GM12878 (cell line): ENCODE measurements around the gene SLC20A1. TPM values are rescaled to one million over a fixed set of nuclear protein-coding genes. Genes with fewer than 3 reads are reported as not detected.
A peak's percentile ranks its signal among the peaks of the same experiment; 100 is the strongest.

ENCODE experiments used
- CBFB ChIP-seq: IDR thresholded peaks from 2 replicates; pipeline ENCODE4 v1.6.1; 2016; ENCODE audit warnings: antibody characterized with exemption, low read depth
- CBX3 ChIP-seq: fragments of 200-600 bp; sonication (generic); IDR thresholded peaks from 2 replicates; pipeline ENCODE4 v1.6.1; 2016; ENCODE audit warnings: low read depth, borderline replicate concordance
- CBX5 ChIP-seq: sonication (generic); IDR thresholded peaks from 2 replicates; pipeline ENCODE4 v1.6.1; 2016; ENCODE audit warnings: low read depth, moderate library complexity, mild to moderate bottlenecking, inconsistent platforms
- CHD1 ChIP-seq: IDR thresholded peaks from 2 replicates; pipeline ENCODE4 v1.6.1; 2012; ENCODE audit warnings: low read depth, low read length, improper control_type of control experiment
- FOS ChIP-seq: IDR thresholded peaks from 3 replicates; pipeline ENCODE4 v1.6.1; 2011; ENCODE audit warnings: borderline replicate concordance; ENCODE audit not compliant: insufficient read length; ENCODE audit errors: extremely low read depth
- GATAD2B ChIP-seq: fragments of 450-650 bp; conservative IDR thresholded peaks from 2 replicates; pipeline ENCODE4 v1.6.1; 2017; ENCODE audit warnings: low read depth, mild to moderate bottlenecking, moderate library complexity
- HDAC2 ChIP-seq: fragments of 200-600 bp; sonication (generic); IDR thresholded peaks from 2 replicates; pipeline ENCODE4 v1.6.1; 2017
- JUNB ChIP-seq: IDR thresholded peaks from 2 replicates; pipeline ENCODE4 v1.6.1; 2016; ENCODE audit warnings: antibody characterized with exemption, mild to moderate bottlenecking
- KLF5 ChIP-seq: fragments of 450-650 bp; IDR thresholded peaks from 2 replicates; pipeline ENCODE4 v1.6.1; 2014; ENCODE audit warnings: mild to moderate bottlenecking; ENCODE audit not compliant: partially characterized antibody
- NFIC ChIP-seq: IDR thresholded peaks from 2 replicates; pipeline ENCODE4 v1.6.1; 2012; ENCODE audit warnings: low read depth, mild to moderate bottlenecking, inconsistent platforms, low read length, moderate library complexity
- NR2F1 ChIP-seq: fragments of 450-650 bp; conservative IDR thresholded peaks from 2 replicates; pipeline ENCODE4 v1.6.1; 2017; ENCODE audit warnings: mild to moderate bottlenecking
- RFX5 ChIP-seq: IDR thresholded peaks from 2 replicates; pipeline ENCODE4 v1.6.1; 2011; ENCODE audit warnings: low read depth, low read length, improper control_type of control experiment
- RUNX3 ChIP-seq: IDR thresholded peaks from 2 replicates; pipeline ENCODE4 v1.6.1; 2012; ENCODE audit warnings: low read length, inconsistent platforms
- TBL1XR1 ChIP-seq: IDR thresholded peaks from 2 replicates; pipeline ENCODE4 v1.6.1; 2012; ENCODE audit warnings: low read depth, low read length, improper control_type of control experiment
- USF1 ChIP-seq: IDR thresholded peaks from 2 replicates; pipeline ENCODE4 v1.6.1; 2011; ENCODE audit warnings: borderline replicate concordance, low read depth, mild to moderate bottlenecking, moderate library complexity, mixed read lengths, low read length; ENCODE audit not compliant: insufficient read depth; ENCODE audit errors: extremely low read length
- YBX1 ChIP-seq: fragments of 450-650 bp; IDR thresholded peaks from 2 replicates; pipeline ENCODE4 v1.6.1; 2016; ENCODE audit warnings: antibody characterized with exemption
- ZNF274 ChIP-seq: IDR thresholded peaks from one replicate; pipeline ENCODE4 v1.8.0; 2011; ENCODE audit not compliant: insufficient read length, insufficient read depth
- ZNF622 ChIP-seq: fragments of 450-650 bp; IDR thresholded peaks from 2 replicates; pipeline ENCODE4 v1.6.1; 2017; ENCODE audit warnings: mild to moderate bottlenecking, inconsistent platforms
- polyA plus RNA-seq, 11 experiments: library from polyadenylated mRNA; depleted of rRNA in 4 of 11; unstranded in 6 of 11; stranded (reverse) in 5 of 11; fragments of >200 nt; fragmentation: Nextera tagmentation in 4 of 11; fragmentation: Illumina TruSeq in 1 of 11; extraction: Ambion mirVana in 4 of 11; extraction: Trizol in 1 of 11; gene quantifications; 1 replicate in 1 of 11; 2 replicates in 10 of 11; pipeline versions ENCODE4 v1.2.1 to v1.2.3, GENCODE V29; 2011 to 2016; ENCODE audit warnings: inconsistent platforms in 2 of 11, missing spikeins in 2 of 11, low read depth in 1 of 11
- total RNA-seq, 4 experiments: library from RNA; depleted of rRNA in 3 of 4; stranded (reverse); fragments of >200 nt in 3 of 4; fragmentation: Illumina TruSeq in 1 of 4; extraction: Trizol in 1 of 4; gene quantifications; 2 replicates each; pipeline versions ENCODE4 v1.2.1 to v1.2.3, GENCODE V29; 2013 to 2021
- TF ChIP-seq, protein P1 (sequence below): IDR thresholded peaks from 2 replicates; pipeline ENCODE4 v1.6.1; 2012; ENCODE audit warnings: low read length, inconsistent platforms
- TF ChIP-seq, protein P2 (sequence below): fragments of 450-650 bp; IDR thresholded peaks from 2 replicates; pipeline ENCODE4 v1.6.1; 2017; ENCODE audit warnings: mild to moderate bottlenecking, moderate library complexity
- TF ChIP-seq, protein P3 (sequence below): fragments of 150-350 bp; IDR thresholded peaks from 2 replicates; pipeline ENCODE4 v1.6.1; 2014; ENCODE audit warnings: mild to moderate bottlenecking, low read depth, low read length
- TF ChIP-seq, protein P4 (sequence below): fragments of 450-650 bp; IDR thresholded peaks from 2 replicates; pipeline ENCODE4 v1.6.1; 2017; ENCODE audit warnings: mild to moderate bottlenecking

The SLC20A1 gene
- total and polyA plus RNA-seq, 10 of the 15 experiments (the other 5 are each of a cell fraction or from before 2014, with no cell fraction given): 21.2 to 59.1 (median 43.2) TPM

DNA sequence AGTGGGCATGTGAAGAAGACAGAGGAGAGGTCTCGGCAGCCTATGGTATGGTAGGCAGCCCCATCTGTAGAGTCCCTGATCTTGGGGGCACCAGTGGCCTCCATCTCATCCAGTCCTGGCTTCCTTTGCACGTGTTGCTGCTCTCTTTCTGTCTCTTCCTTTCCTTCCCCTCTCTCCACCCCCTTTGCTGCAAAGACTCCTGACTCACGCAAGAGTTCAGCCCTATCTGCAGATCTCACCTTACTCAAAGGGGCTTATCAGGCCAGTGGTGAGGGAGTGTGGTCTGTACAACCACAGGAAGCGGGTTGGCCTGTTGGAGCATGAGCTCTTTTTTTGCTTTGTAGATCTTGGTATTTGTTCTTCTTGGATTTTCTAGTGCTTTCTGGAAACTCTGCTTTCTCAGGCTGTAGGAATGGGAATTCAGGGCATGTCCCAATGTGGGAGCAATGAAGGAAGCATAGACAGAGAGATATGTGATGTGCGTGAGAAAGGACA is 60.5 kb downstream of the SLC20A1 start (continued):
- TF ChIP-seq, protein P1, sequence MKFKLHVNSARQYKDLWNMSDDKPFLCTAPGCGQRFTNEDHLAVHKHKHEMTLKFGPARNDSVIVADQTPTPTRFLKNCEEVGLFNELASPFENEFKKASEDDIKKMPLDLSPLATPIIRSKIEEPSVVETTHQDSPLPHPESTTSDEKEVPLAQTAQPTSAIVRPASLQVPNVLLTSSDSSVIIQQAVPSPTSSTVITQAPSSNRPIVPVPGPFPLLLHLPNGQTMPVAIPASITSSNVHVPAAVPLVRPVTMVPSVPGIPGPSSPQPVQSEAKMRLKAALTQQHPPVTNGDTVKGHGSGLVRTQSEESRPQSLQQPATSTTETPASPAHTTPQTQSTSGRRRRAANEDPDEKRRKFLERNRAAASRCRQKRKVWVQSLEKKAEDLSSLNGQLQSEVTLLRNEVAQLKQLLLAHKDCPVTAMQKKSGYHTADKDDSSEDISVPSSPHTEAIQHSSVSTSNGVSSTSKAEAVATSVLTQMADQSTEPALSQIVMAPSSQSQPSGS: no peak
- TF ChIP-seq, protein P2, sequence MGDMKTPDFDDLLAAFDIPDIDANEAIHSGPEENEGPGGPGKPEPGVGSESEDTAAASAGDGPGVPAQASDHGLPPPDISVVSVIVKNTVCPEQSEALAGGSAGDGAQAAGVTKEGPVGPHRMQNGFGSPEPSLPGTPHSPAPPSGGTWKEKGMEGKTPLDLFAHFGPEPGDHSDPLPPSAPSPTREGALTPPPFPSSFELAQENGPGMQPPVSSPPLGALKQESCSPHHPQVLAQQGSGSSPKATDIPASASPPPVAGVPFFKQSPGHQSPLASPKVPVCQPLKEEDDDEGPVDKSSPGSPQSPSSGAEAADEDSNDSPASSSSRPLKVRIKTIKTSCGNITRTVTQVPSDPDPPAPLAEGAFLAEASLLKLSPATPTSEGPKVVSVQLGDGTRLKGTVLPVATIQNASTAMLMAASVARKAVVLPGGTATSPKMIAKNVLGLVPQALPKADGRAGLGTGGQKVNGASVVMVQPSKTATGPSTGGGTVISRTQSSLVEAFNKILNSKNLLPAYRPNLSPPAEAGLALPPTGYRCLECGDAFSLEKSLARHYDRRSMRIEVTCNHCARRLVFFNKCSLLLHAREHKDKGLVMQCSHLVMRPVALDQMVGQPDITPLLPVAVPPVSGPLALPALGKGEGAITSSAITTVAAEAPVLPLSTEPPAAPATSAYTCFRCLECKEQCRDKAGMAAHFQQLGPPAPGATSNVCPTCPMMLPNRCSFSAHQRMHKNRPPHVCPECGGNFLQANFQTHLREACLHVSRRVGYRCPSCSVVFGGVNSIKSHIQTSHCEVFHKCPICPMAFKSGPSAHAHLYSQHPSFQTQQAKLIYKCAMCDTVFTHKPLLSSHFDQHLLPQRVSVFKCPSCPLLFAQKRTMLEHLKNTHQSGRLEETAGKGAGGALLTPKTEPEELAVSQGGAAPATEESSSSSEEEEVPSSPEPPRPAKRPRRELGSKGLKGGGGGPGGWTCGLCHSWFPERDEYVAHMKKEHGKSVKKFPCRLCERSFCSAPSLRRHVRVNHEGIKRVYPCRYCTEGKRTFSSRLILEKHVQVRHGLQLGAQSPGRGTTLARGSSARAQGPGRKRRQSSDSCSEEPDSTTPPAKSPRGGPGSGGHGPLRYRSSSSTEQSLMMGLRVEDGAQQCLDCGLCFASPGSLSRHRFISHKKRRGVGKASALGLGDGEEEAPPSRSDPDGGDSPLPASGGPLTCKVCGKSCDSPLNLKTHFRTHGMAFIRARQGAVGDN: peak; percentile 90
- TF ChIP-seq, protein P3, sequence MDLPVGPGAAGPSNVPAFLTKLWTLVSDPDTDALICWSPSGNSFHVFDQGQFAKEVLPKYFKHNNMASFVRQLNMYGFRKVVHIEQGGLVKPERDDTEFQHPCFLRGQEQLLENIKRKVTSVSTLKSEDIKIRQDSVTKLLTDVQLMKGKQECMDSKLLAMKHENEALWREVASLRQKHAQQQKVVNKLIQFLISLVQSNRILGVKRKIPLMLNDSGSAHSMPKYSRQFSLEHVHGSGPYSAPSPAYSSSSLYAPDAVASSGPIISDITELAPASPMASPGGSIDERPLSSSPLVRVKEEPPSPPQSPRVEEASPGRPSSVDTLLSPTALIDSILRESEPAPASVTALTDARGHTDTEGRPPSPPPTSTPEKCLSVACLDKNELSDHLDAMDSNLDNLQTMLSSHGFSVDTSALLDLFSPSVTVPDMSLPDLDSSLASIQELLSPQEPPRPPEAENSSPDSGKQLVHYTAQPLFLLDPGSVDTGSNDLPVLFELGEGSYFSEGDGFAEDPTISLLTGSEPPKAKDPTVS: no peak; the same call in 1 of the 2 replicates
- TF ChIP-seq CBX3 (no peak), USF1 (no peak), KLF5 (no peak), FOS (no peak), ZNF274 (no peak), CBX5 (no peak), ZNF622 (no peak), RFX5 (no peak), CHD1 (no peak), YBX1 (no peak), JUNB (no peak), GATAD2B (no peak), NR2F1 (no peak; the same call in 1 of the 2 replicates), NFIC (peak; percentile 86; the same call in 1 of the 2 replicates), HDAC2 (no peak), RUNX3 (peak; percentile 97), TBL1XR1 (no peak), CBFB (peak; percentile 80)
- TF ChIP-seq, protein P4, sequence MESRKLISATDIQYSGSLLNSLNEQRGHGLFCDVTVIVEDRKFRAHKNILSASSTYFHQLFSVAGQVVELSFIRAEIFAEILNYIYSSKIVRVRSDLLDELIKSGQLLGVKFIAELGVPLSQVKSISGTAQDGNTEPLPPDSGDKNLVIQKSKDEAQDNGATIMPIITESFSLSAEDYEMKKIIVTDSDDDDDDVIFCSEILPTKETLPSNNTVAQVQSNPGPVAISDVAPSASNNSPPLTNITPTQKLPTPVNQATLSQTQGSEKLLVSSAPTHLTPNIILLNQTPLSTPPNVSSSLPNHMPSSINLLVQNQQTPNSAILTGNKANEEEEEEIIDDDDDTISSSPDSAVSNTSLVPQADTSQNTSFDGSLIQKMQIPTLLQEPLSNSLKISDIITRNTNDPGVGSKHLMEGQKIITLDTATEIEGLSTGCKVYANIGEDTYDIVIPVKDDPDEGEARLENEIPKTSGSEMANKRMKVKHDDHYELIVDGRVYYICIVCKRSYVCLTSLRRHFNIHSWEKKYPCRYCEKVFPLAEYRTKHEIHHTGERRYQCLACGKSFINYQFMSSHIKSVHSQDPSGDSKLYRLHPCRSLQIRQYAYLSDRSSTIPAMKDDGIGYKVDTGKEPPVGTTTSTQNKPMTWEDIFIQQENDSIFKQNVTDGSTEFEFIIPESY: no peak
